H7 (cell line): ENCODE data around the gene STAG1. TPM values are rescaled to one million over a fixed set of nuclear protein-coding genes. Genes with fewer than 3 reads are reported as not detected.
"Not testable (repeated sequence)": the region's sequence is repeated elsewhere in the genome, so short reads cannot be mapped to it uniquely, and the experiment has no call there.

ENCODE experiments used
- DNase-seq: peaks from one replicate; pipeline ENCODE4 v3.0.0; 2012
- H3K27me3 ChIP-seq: 2 replicates; pipeline ENCODE4 v1.6.0; 2011; ENCODE audit warnings: mild to moderate bottlenecking, low read length; ENCODE audit not compliant: control insufficient read depth, insufficient read depth
- H3K36me3 ChIP-seq: replicated peaks from 2 replicates; pipeline ENCODE4 v1.5.1; 2011; ENCODE audit warnings: low read length; ENCODE audit not compliant: control insufficient read depth, insufficient read depth
- H3K4me3 ChIP-seq: 2 replicates; pipeline ENCODE4 v1.5.1; 2011; ENCODE audit warnings: low read depth, mild to moderate bottlenecking, control low read depth, low read length, moderate library complexity; ENCODE audit not compliant: insufficient read depth
- total RNA-seq: library from RNA; depleted of rRNA; stranded (reverse); fragments of >200 nt; shearing (Covaris generic); gene quantifications from 2 replicates; pipeline ENCODE4 v1.2.3, GENCODE V29; 2014

The STAG1 gene
- total RNA-seq, 1 experiment from 2014 or later, result 11.6 TPM

- no peak for DNase-seq
- Histone ChIP-seq H3K36me3 (no peaks in the 10 kb centered on the region; the same call in none of the 2 replicates), H3K4me3 (no peak overlapping the region), H3K27me3 (no peaks in the 10 kb centered on the region)
Measured at GRCh38 chr3:136476280-136476679, 275.9 kb downstream of the STAG1 start.

GRCh38 chr3:136474876-136475275, 277.3 kb downstream of the STAG1 start:
- H3K27me3 ChIP-seq, H3K4me3 ChIP-seq, H3K36me3 ChIP-seq: not testable (repeated sequence)

GRCh38 chr3:136473716-136474326, 278.4 kb downstream of the STAG1 start:
- no peaks in the 10 kb centered on the region; the same call in none of the 2 replicates for H3K36me3 ChIP-seq
- no peak overlapping the region for H3K4me3 ChIP-seq
- no peaks in the 10 kb centered on the region for H3K27me3 ChIP-seq
- no peak for DNase-seq

More at GRCh38 chr3:136474876-136475275, 277.3 kb downstream of the STAG1 start:
- DNase-seq, result not testable (repeated sequence)

GRCh38 chr3:136465296-136465695, 286.9 kb downstream of the STAG1 start:
- DNase-seq, result no peak
- Histone ChIP-seq H3K4me3 (no peak overlapping the region), H3K27me3 (no peaks in the 10 kb centered on the region), H3K36me3 (no peaks in the 10 kb centered on the region)

GRCh38 chr3:136464502-136464901, 287.7 kb downstream of the STAG1 start:
- Histone ChIP-seq H3K4me3 (no peak overlapping the region), H3K27me3 (no peaks in the 10 kb centered on the region), H3K36me3 (no peaks in the 10 kb centered on the region)
- no peak for DNase-seq

GRCh38 chr3:136463170-136463569, 289.0 kb downstream of the STAG1 start:
- Histone ChIP-seq H3K4me3 (no peak overlapping the region), H3K27me3 (no peaks in the 10 kb centered on the region), H3K36me3 (no peaks in the 10 kb centered on the region)
- DNase-seq, result no peak

GRCh38 chr3:136457793-136458192, 294.4 kb downstream of the STAG1 start:
- H3K36me3 ChIP-seq, result no peaks in the 10 kb centered on the region
- no peaks in the 10 kb centered on the region for H3K27me3 ChIP-seq
- DNase-seq, result no peak
- no peak overlapping the region for H3K4me3 ChIP-seq

- Histone ChIP-seq H3K4me3 (no peak overlapping the region), H3K36me3 (no peaks in the 10 kb centered on the region), H3K27me3 (no peaks in the 10 kb centered on the region)
- DNase-seq, result no peak
Measured at GRCh38 chr3:136456196-136456595, 296.0 kb downstream of the STAG1 start.

GRCh38 chr3:136444581-136444980, 307.6 kb downstream of the STAG1 start:
- no peak overlapping the region for H3K4me3 ChIP-seq
- H3K36me3 ChIP-seq, result no peaks in the 10 kb centered on the region
- no peak for DNase-seq
- H3K27me3 ChIP-seq, result no peaks in the 10 kb centered on the region

GRCh38 chr3:136437043-136437442, 315.1 kb downstream of the STAG1 start:
- no peak overlapping the region for H3K4me3 ChIP-seq
- no peak for DNase-seq
- no peaks in the 10 kb centered on the region for H3K27me3 ChIP-seq
- no peaks in the 10 kb centered on the region for H3K36me3 ChIP-seq

GRCh38 chr3:136434429-136434828, 317.7 kb downstream of the STAG1 start:
- no peak for DNase-seq
- no peak overlapping the region for H3K4me3 ChIP-seq
- no peaks in the 10 kb centered on the region for H3K36me3 ChIP-seq
- no peaks in the 10 kb centered on the region for H3K27me3 ChIP-seq

GRCh38 chr3:136432685-136433084, 319.5 kb downstream of the STAG1 start:
- no peak overlapping the region for H3K4me3 ChIP-seq
- H3K36me3 ChIP-seq, result no peaks in the 10 kb centered on the region
- DNase-seq, result no peak
- no peaks in the 10 kb centered on the region for H3K27me3 ChIP-seq

GRCh38 chr3:136428167-136428566, 324.0 kb downstream of the STAG1 start:
- no peaks in the 10 kb centered on the region for H3K36me3 ChIP-seq
- no peak overlapping the region for H3K4me3 ChIP-seq
- no peaks in the 10 kb centered on the region for H3K27me3 ChIP-seq
- no peak for DNase-seq

- H3K4me3 ChIP-seq, result no peak overlapping the region
- DNase-seq, result no peak
- H3K27me3 ChIP-seq, result no peaks in the 10 kb centered on the region
- no peaks in the 10 kb centered on the region for H3K36me3 ChIP-seq
Measured at GRCh38 chr3:136427236-136427635, 324.9 kb downstream of the STAG1 start.

GRCh38 chr3:136414476-136414875, 337.7 kb downstream of the STAG1 start:
- Histone ChIP-seq H3K36me3 (no peaks in the 10 kb centered on the region), H3K4me3 (no peak overlapping the region), H3K27me3 (no peaks in the 10 kb centered on the region)
- no peak for DNase-seq

GRCh38 chr3:136412307-136412706, 339.9 kb downstream of the STAG1 start:
- Histone ChIP-seq H3K4me3 (no peak overlapping the region), H3K27me3 (no peaks in the 10 kb centered on the region), H3K36me3 (no peaks in the 10 kb centered on the region)
- no peak for DNase-seq
